Measurements from ENCODE around the gene MAP7D3.

MAP7D3 gene

DNA sequence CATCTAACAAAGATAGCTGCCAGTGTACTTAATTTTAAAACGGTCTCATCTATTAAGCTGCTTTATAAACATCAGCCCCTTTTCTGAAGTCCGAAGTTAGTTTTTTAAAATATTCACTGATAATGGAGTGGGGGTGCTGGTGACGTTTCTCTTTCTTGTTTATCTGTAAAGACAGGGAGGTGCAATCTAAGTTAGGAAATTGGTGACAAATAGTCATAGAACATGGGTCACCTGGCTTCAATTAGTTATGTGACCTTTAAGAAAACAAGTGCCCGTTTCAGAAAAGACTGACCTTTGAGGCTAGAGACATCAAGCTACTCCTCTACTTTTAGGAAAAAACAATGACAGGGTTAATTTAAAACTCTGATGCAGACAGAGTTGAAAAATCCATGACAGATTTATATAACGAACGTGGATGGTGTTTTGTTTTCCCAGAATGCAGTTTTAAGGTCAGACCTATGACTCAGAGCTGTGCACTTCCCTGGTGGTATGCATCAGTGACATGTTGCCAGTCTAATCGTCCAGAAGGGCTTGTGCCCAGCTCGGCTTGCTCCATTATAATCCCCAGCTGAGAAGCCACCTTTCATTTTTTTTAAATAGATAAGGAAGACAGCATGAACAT lies 65.7 kb downstream of the MAP7D3 start:
- Histone ChIP-seq H3K9me3 (no peaks in the 10 kb centered on the region), H3K4me1 (peaks cover 0 to 98% (median 17%) of the 10 kb centered on the region in 4 donors), H3K36me3 (no peaks in the 10 kb centered on the region), H3K4me3 (no peak overlapping the region), H3K27me3 (no peaks in the 10 kb centered on the region), H3K27ac (peak overlapping the region; percentile 61 to 71)
- DNase-seq = no peak
- intact Hi-C loops (cut with DNase I; ENCODE audit: low total_unique reads) = no loop called here
- TF ChIP-seq, protein P1, sequence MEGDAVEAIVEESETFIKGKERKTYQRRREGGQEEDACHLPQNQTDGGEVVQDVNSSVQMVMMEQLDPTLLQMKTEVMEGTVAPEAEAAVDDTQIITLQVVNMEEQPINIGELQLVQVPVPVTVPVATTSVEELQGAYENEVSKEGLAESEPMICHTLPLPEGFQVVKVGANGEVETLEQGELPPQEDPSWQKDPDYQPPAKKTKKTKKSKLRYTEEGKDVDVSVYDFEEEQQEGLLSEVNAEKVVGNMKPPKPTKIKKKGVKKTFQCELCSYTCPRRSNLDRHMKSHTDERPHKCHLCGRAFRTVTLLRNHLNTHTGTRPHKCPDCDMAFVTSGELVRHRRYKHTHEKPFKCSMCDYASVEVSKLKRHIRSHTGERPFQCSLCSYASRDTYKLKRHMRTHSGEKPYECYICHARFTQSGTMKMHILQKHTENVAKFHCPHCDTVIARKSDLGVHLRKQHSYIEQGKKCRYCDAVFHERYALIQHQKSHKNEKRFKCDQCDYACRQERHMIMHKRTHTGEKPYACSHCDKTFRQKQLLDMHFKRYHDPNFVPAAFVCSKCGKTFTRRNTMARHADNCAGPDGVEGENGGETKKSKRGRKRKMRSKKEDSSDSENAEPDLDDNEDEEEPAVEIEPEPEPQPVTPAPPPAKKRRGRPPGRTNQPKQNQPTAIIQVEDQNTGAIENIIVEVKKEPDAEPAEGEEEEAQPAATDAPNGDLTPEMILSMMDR (IDR thresholded peaks at IDR 0.05) = no peak

DNA sequence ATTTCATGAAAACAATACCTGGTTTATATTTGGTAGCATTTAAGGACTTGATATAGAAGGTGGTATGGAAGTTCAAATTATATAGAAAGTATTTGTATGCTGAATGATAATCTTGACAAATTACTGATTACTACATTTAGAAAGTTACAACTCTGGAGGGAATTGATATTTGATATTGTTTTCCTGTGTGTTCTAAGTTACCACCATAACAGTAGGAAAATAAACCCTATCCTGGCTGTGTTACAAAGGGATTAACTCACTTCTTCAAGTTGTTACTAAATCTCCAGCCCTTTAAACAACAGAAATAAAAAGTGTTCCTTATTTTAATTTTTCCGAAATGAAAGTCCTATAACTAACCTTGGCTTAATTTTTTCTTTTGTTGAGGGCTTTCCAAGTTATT lies 67.3 kb downstream of the MAP7D3 start:
- Histone ChIP-seq H3K27ac (peak overlapping the region; percentile 61 to 71), H3K4me1 (peaks cover 0 to 98% (median 18%) of the 10 kb centered on the region in 4 donors), H3K27me3 (no peaks in the 10 kb centered on the region), H3K9me3 (no peaks in the 10 kb centered on the region), H3K4me3 (no peak overlapping the region), H3K36me3 (no peaks in the 10 kb centered on the region)
- no peak for DNase-seq
- intact Hi-C loops (cut with DNase I; ENCODE audit: low total_unique reads) = no loop called here
- TF ChIP-seq, protein P1 (IDR thresholded peaks at IDR 0.05) = no peak

DNA sequence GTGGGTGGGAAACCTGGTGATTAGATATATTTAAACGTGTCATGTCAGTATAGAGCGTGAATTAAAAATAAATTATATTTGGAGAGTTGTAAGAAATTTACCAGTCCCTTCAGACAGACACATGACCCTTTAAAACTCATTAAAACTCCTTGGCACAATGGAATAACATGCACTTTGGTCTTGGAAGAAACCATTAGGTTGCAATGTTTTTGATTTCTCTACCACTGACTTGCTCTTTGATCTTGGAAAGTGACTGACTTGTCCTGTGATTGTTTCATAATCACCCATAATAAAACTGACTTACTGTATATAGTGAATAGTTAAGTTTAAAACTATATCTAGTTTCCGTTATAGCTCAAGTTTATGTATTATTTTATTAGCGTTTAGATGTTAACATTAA lies 68.0 kb downstream of the MAP7D3 start:
- Histone ChIP-seq H3K27ac (peak overlapping the region; percentile 61 to 71), H3K4me1 (peaks cover 0 to 98% (median 14%) of the 10 kb centered on the region in 4 donors)

DNA sequence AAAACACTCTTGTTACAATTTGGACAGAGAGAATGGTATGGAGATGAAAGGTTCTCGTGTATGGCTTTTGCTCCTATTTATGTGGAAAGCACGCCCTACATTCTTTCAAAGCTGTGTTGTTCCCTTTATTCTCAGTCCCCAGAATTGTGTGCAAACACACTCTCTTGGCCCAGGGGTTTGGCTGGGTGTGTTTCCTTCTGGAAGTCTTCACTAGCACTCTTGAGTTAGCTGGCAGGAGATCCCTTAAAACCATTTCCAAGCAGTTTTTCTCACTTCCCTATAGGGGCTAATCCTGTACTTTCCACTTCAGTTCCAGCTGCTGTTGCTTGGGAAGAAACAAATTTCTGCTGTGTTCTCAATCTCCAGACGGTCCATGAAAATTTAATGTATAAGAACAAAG lies 68.8 kb downstream of the MAP7D3 start:
- peaks cover 0 to 98% (median 17%) of the 10 kb centered on the region in 4 donors for H3K4me1 ChIP-seq
- DNase-seq = no peak
- H3K4me3 ChIP-seq = no peak overlapping the region
- H3K36me3 ChIP-seq = no peaks in the 10 kb centered on the region
- intact Hi-C loops (cut with DNase I; ENCODE audit: low total_unique reads) = no loop called here
- TF ChIP-seq, protein P1 (IDR thresholded peaks at IDR 0.05) = no peak
- peak overlapping the region; percentile 61 to 71 for H3K27ac ChIP-seq
- H3K27me3 ChIP-seq = no peaks in the 10 kb centered on the region
- no peaks in the 10 kb centered on the region for H3K9me3 ChIP-seq

More for the DNA sequence above, 68.0 kb downstream of the MAP7D3 start:
- no peaks in the 10 kb centered on the region for H3K27me3 ChIP-seq
- H3K9me3 ChIP-seq = no peaks in the 10 kb centered on the region
- H3K36me3 ChIP-seq = no peaks in the 10 kb centered on the region
- TF ChIP-seq, protein P1 (IDR thresholded peaks at IDR 0.05) = no peak
- DNase-seq = no peak
- no peak overlapping the region for H3K4me3 ChIP-seq
- intact Hi-C loops (cut with DNase I; ENCODE audit: low total_unique reads) = no loop called here

DNA sequence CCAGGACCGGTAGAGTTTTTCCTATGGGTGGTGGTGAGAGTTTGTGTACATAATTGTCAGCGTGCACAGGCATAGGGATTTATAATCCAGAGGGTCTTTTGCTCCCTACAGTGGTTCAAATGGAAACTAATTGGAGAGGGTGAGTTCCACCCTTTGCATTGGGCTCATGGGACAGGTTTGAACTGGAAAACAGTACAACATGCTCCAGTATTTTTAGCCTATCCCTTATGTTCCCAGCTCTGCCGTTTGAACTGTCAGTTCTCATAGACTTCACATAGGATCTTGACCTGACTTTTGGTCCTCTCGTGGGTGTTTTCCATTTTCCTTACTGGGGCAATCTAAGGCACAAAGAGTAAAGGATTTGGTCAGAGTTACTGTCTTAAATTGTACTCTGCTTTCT lies 72.1 kb downstream of the MAP7D3 start:
- DNase-seq = no peak
- Histone ChIP-seq H3K4me3 (no peak overlapping the region), H3K27me3 (no peaks in the 10 kb centered on the region), H3K4me1 (peaks cover 0 to 94% (median 33%) of the 10 kb centered on the region in 4 donors), H3K27ac (peak overlapping the region; percentile 61 to 71), H3K36me3 (no peaks in the 10 kb centered on the region), H3K9me3 (no peaks in the 10 kb centered on the region)
- intact Hi-C loops (cut with DNase I; ENCODE audit: low total_unique reads) = no loop called here
- TF ChIP-seq, protein P1 (IDR thresholded peaks at IDR 0.05) = no peak
